Breast epithelium (tissue), 4 donors: Measurements from ENCODE around the gene GOSR1. TPM values are rescaled to one million over a fixed set of nuclear protein-coding genes. Genes with fewer than 3 reads are reported as not detected.
"Not testable (repeated sequence)": the region's sequence is repeated elsewhere in the genome, so short reads cannot be mapped to it uniquely, and the experiment has no call there.

ENCODE experiments used
- DNase-seq, 2 donors: peaks; one replicate each; pipeline ENCODE4 v3.0.0-alpha.2; 2019; ENCODE audit warnings: low spot score in 2 of 2
- H3K27ac ChIP-seq, 2 donors: fragments of 200-600 bp; sonication (generic) in 1 of 2; one replicate each; pipeline ENCODE4 v1.5.1; 2016 to 2019; ENCODE audit warnings: mild to moderate bottlenecking in 1 of 2
- H3K27me3 ChIP-seq, 2 donors: fragments of 200-600 bp; sonication (generic) in 1 of 2; one replicate each; pipeline versions ENCODE4 v1.5.1 to v1.6.0; 2017 to 2019; ENCODE audit warnings: control low read depth in 1 of 2, mild to moderate bottlenecking in 1 of 2
- H3K36me3 ChIP-seq: fragments of 200-600 bp; one replicate; pipeline ENCODE4 v1.5.1; 2019
- H3K4me1 ChIP-seq, 2 donors: fragments of 200-600 bp; sonication (generic); one replicate each; pipeline ENCODE4 v1.5.1; 2016 to 2019; ENCODE audit warnings: control low read depth in 1 of 2
- H3K4me3 ChIP-seq, 3 donors: fragments of 200-600 bp; sonication (generic); 1 replicate in 2 of 3; 2 replicates in 1 of 3; pipeline ENCODE4 v1.5.1; 2016 to 2019; ENCODE audit warnings: mild to moderate bottlenecking in 3 of 3, moderate library complexity in 2 of 3
- H3K9me3 ChIP-seq, 2 donors: fragments of 200-600 bp; sonication (generic) in 1 of 2; one replicate each; pipeline ENCODE4 v1.5.1; 2016 to 2019; ENCODE audit warnings: control low read depth in 1 of 2
- CTCF ChIP-seq, 3 donors: fragments of 450-650 bp; IDR thresholded peaks; one replicate each; pipeline ENCODE4 v1.5.1; 2016 to 2017; ENCODE audit warnings: antibody characterized with exemption in 3 of 3, mild to moderate bottlenecking in 3 of 3, moderate library complexity in 3 of 3
- POLR2A ChIP-seq: fragments of 450-650 bp; IDR thresholded peaks from one replicate; pipeline ENCODE4 v1.6.1; 2016; ENCODE audit warnings: antibody characterized with exemption, mild to moderate bottlenecking, moderate library complexity
- POLR2AphosphoS5 ChIP-seq, 3 donors: sonication (generic); formaldehyde crosslinking; IDR thresholded peaks; one replicate each; pipeline ENCODE4 v1.6.1; 2017; ENCODE audit warnings: antibody characterized with exemption in 3 of 3
- intact Hi-C: fragments of 100-400 bp; cut with DNase I; formaldehyde crosslinking; loops from one replicate; pipeline ENCODE4 v1.15.1; 2023; ENCODE audit warnings: low total_unique reads
- total RNA-seq, 3 donors: library from RNA; depleted of rRNA; stranded (reverse); fragments of >200 nt; gene quantifications; one replicate each; pipeline ENCODE4 v1.1.0, GENCODE V29; 2016

GOSR1 gene
- total RNA-seq, 3 donors from 2014 or later, result 32.1 to 70.8 (median 45.8) TPM

DNA sequence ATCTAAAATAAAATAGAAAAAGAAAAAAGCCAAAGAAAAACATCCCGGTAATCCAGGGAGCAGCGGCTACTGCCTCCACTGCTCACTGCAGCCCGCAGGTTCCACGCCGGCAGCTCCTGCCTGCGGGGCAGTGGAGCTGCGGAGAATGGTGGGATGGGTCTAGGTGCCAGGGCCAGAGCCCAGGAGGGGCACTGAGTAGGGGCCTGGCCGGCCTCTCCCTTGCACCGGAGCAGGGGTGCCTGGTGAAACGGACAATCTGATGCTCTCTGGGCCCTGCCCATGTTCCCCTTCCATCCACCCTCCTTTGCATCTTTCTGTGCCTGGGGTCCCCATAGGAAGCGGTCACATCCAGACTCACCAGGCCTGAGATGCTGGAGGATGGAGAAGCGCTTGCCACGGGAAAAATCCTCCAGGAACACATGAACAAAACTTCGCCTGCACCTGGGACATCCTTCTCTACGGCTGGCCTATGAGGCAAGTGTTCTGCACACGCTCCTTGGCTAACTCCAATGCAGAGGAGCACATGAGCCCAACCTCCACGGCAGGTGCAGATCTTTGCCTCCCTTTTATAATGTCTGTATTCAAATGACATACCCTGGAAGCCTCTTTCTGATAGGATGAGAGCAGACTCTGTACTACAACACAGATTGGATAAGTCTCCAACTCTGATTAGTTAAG lies 98.6 kb downstream of the GOSR1 start:
- H3K4me3 ChIP-seq, H3K4me1 ChIP-seq, H3K27me3 ChIP-seq, H3K9me3 ChIP-seq, intact Hi-C loops, H3K36me3 ChIP-seq, H3K27ac ChIP-seq: not testable (repeated sequence)
- peak in 1 of 2 donors; percentile 3 for DNase-seq

DNA sequence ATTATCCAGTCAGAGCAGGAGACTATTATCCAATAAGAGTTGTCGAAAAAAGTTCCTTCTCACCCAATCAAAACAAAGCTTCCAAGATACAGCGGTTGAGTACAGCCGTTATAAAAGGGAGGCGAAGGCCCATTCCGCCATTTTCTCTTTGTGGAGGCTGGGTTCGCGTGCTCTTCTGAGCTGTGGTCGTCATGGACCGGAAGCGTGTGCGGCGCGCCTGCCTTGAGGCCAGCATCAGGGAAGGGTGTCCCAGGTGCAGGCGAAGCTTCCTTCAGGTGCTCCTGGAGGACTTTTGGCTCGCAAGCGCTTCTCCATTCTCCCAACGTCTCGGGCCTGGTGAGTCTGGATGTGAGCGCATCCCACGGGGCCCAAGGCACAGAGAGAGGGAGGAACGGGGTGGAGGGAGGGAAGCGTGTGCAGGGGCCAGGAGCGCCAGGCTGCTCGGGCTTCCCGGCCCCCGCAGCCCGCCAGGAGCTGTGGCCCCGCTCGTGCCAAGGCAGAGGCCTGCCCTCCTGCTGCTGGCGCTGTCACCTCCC lies 99.2 kb downstream of the GOSR1 start:
- Histone ChIP-seq H3K4me1 (no peaks in the 10 kb centered on the region), H3K27ac (no peak overlapping the region), H3K36me3 (no peaks in the 10 kb centered on the region), H3K9me3 (no peaks in the 10 kb centered on the region), H3K4me3 (no peak overlapping the region), H3K27me3 (no peaks in the 10 kb centered on the region)
- DNase-seq, result peak in 1 of 2 donors; percentile 12
- no peak for TF ChIP-seq POLR2AphosphoS5 (IDR thresholded peaks at IDR 0.05)
- TF ChIP-seq POLR2A, result no peak
- TF ChIP-seq CTCF (IDR thresholded peaks at IDR 0.05), result no peak
- intact Hi-C loops, result no loop called here

Other genes starting within 250 kb of the GOSR1 start
- 1 to 10 TPM in 1 of 3 donors, under 1 TPM in 2; under 0.01 to 1.6 (median 0.29) TPM for gene SLC6A4, start 241.7 kb upstream of the GOSR1 start, total RNA-seq
- gene BLMH, start 185.5 kb upstream of the GOSR1 start, total RNA-seq, result 10 to 100 TPM; 20.5 to 29.4 (median 21.3) TPM
- 1 to 10 TPM in 1 of 3 donors, not detected in 2; 1.6 TPM for gene TMIGD1, start 143.4 kb upstream of the GOSR1 start, total RNA-seq
- 100 to 1,000 TPM in 1 of 3 donors, 10 to 100 TPM in 2; 74.1 to 110 (median 87.7) TPM for gene CPD, start 98.5 kb upstream of the GOSR1 start, total RNA-seq